Activated naive CD4-positive, alpha-beta T cell (primary cell): ENCODE data around the gene NUP188.

ENCODE experiments used
- DNase-seq, 4 experiments: peaks; one replicate each; lab custom pipeline; 2025; lab: John Stamatoyannopoulos, UW

The NUP188 gene

GRCh38 chr9:128947527-128948301 is at the start of gene NUP188, which contains the start of gene DOLK:
Gene NUP188, plus strand, starts transcription at chr9:128947699. Its CDS starts 21 bp downstream, at chr9:128947720.
Gene DOLK, minus strand, starts transcription at chr9:128947603. Its CDS starts 300 bp downstream, at chr9:128947303.
- peak; percentile 96 to 99 (median 99) for DNase-seq

- DNase-seq = no peak
Measured at GRCh38 chr9:128898382-128898781, 49.1 kb upstream of the NUP188 start.

- no peak for DNase-seq
Measured at GRCh38 chr9:128898845-128899565, 48.5 kb upstream of the NUP188 start.

- no peak for DNase-seq
Measured at GRCh38 chr9:128899566-128900322, 47.8 kb upstream of the NUP188 start.

GRCh38 chr9:128901379-128901778 is 46.1 kb upstream of the NUP188 start:
- DNase-seq = no peak

GRCh38 chr9:128901822-128902221 is 45.7 kb upstream of the NUP188 start:
- no peak for DNase-seq

GRCh38 chr9:128902351-128903078 is 45.0 kb upstream of the NUP188 start:
- DNase-seq = peak; percentile 40 to 87 (median 65)

- DNase-seq = no peak
Measured at GRCh38 chr9:128903079-128903461, 44.4 kb upstream of the NUP188 start.

- DNase-seq = no peak
Measured at GRCh38 chr9:128903871-128904620, 43.5 kb upstream of the NUP188 start.

GRCh38 chr9:128905964-128906363 is 41.5 kb upstream of the NUP188 start:
- DNase-seq = no peak

GRCh38 chr9:128906741-128907140 is 40.8 kb upstream of the NUP188 start:
- no peak for DNase-seq

GRCh38 chr9:128908372-128908771 is 39.1 kb upstream of the NUP188 start:
- no peak for DNase-seq

- DNase-seq = no peak
Measured at GRCh38 chr9:128909859-128910258, 37.6 kb upstream of the NUP188 start.

GRCh38 chr9:128910906-128911305 is 36.6 kb upstream of the NUP188 start:
- no peak for DNase-seq

- no peak for DNase-seq
Measured at GRCh38 chr9:128911529-128912035, 35.9 kb upstream of the NUP188 start.

GRCh38 chr9:128912270-128912853 is 35.1 kb upstream of the NUP188 start:
- no peak for DNase-seq

- no peak for DNase-seq
Measured at GRCh38 chr9:128913048-128913900, 34.2 kb upstream of the NUP188 start.

- DNase-seq = no peak
Measured at GRCh38 chr9:128913995-128914772, 33.3 kb upstream of the NUP188 start.

- DNase-seq = no peak
Measured at GRCh38 chr9:128916204-128916603, 31.3 kb upstream of the NUP188 start.
